NCI-H446 treated with DMSO at 0.1 percent for 48 hours (cell line): ENCODE results near the gene KLHL14.

Experiments used
- DNase-seq: peaks from one replicate; lab custom pipeline; 2025; lab: John Stamatoyannopoulos, UW

Gene KLHL14

GRCh38 chr18:32634876-32635431, 137.9 kb downstream of the KLHL14 start:
- no peak for DNase-seq

- no peak for DNase-seq
Observed at GRCh38 chr18:32629981-32630700, 142.7 kb downstream of the KLHL14 start.

- DNase-seq = no peak
Observed at GRCh38 chr18:32629292-32629691, 143.5 kb downstream of the KLHL14 start.

GRCh38 chr18:32624182-32624723, 148.6 kb downstream of the KLHL14 start:
- DNase-seq = no peak

GRCh38 chr18:32623563-32623962, 149.3 kb downstream of the KLHL14 start:
- DNase-seq = no peak
